GM18858 (cell line): Measurements from ENCODE around the gene ADAMTS6.

ENCODE experiments used
- ATAC-seq: cut with Tn5 transposase; IDR thresholded peaks from one replicate; pipeline ENCODE4 v1.9.1; 2021; ENCODE audit not compliant: unreplicated experiment

Gene ADAMTS6

DNA sequence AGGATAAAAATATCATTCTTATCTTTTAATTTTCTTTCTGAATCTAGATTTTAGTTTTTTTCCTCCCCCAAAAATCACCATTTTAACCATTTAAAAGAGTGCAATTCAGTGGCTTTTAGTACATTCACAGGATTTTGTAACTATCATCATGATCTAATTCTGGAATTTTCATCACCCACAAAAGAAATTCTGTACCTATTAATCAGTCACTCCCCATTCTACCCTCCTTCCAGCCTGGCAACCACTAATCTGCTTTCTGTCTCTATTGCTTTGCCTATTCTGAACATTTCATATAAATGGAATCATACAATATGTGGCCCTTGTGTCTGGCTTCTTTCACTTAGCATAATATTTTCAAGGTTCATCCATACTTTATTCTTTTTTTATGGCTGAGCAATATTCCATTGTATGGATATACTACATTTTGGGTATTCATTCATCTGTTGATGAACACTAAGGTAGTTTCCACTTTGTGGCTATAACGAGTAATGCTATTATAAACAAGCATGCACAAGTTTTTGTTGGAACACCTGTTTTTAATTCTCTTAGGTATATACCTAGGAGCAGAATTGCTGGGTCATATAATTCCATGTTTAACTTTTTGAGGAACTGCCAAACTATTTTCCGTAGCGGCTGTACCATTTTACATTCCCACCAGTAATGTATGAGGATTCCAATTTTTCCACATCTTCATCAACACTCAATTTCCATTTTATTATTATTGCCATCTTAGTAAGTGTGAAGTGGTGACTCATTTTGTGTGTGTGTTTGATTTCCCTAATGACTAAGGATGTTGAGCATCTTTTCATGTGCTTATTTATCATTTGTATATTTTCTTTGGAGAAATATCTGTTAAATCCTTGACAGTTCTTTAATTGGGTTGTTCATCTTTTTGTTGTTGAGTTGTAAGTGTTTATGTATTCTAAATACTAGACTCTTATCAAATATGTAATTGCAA, 372.7 kb downstream of the ADAMTS6 start:
- no peak for ATAC-seq

DNA sequence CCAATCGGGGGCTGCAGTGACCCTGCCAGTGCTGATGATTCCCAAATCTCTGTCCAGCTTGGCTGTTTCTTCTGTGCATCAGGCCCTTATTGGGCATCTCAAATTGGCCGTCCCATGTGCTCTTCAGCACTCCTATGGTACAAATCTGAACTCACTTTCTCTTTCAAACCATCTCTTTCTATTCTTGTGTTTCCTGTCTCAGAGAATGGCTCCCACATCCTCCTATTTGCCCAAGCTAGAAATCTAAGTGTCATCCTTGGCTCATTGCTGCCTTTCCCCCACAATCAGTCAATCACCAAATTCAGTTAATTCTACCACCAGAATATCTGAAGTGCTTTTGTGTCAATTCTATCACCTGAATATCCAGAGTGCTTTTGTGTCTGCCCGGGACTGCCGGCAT, 376.4 kb downstream of the ADAMTS6 start:
- ATAC-seq, result peak; percentile 37

DNA sequence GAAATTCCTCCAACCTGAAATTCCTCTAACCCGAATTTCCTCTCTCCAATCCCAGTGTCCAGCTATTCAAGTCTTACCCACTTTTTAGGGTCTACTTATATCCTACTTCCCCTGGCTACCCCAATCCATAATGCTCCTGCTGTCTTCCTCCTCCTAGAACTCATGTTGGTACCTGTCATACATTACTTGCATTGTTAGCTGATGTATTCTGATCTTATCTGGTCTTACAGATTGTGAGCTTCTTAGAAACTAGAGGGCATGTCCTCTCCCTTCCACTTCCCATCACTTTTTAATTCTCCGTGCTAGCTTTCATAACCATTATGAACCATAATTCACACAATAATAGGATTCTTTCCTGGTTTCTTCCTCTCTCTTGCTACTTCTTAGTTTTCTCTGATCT, 376.9 kb downstream of the ADAMTS6 start:
- ATAC-seq, result no peak

DNA sequence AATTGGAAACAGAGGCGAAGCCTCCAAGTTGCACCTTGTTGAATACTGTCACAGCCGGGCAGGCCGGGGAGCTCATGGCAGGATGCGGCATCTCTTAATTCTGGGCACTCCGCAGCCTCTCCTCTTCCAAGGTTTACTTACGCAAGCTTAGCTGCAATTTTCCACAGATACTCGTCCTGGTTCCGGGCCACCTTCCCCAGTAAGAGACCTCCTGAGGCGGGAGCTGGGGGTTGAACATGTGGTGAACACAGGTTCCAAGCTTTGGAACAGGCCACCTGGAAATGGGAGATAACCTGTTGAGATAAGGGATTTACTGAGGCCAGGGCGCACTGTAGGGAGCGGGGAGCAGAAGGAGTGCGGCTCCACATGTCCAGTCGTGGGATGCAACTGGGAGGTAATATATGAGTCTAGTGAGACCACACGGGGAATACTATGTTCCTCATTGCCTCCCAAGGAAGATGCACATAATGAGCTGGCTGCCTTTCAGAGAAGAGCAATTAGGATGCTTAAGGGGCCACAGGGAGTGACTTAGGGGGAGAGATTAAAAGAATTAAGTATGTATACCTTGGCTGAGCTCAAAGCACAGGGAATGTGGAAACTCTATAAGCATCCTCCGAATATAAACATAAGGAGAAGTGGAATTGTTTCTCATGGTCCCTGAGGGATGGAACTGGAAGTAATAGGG, 377.8 kb downstream of the ADAMTS6 start:
- ATAC-seq, result no peak

DNA sequence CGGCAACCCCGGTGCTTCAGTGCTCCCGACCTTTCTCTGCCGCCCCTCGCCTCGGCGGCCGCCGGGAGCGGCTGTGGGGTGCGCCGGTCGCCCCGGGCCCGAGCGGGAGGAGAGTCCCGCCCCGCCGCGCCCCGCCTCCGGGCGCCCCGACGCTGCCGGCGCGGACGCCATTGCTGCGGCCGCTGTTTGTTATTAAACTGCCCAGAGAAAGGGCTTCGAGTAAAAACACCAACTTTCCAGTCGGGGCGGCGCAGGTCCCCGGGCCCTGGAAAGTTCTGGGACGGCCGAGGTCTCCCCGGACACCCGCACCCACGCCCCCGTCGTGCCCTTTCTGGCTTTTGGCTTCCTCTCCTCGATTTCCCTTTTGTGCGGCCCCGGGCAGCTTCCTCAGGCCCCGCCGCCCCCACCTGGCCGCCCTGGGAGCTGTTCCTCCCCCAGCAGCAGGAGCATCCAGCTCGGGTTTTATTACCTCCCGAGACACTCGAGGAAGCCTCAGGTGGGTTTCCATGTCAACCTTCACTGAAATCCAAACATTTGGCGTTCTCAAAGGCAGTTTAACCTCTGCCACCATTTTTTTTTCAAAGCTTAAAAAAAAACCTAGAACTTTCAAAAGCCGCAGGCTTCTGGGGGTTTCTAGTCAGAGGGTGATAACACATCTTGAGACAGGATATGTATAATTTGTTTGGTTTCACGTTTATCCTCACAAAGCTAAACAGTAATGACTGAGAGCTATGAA, 378.6 kb downstream of the ADAMTS6 start:
- peak; percentile 51 for ATAC-seq

DNA sequence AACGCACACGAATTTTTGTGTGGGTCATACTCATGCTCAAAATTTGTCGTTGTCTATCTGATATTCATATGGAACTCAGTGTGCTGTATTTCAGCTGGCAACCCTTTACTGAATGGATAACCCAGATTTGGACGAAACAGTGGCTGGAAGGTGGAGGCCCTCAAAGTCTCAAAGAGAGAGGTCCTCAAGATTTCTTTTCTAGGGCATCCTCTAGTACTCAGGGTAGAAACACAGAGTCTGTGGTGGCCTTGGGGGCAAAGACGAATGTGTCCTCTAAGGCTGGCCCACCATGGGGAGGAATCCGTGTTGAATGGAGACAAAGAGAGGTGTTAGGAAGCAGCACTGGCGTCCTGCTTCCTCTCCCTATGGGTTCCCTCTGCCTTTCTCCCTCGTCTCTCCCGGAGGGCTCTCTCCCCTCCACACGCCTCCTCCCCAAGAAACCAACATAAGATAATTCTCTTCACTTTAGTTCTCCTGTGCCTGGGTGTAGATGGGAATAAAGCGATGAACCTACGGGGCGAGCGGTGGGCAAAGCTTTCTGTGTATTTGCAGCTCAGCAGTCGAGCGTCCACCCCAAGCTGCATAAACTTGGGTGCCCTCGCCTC, 379.2 kb downstream of the ADAMTS6 start:
- ATAC-seq, result no peak

DNA sequence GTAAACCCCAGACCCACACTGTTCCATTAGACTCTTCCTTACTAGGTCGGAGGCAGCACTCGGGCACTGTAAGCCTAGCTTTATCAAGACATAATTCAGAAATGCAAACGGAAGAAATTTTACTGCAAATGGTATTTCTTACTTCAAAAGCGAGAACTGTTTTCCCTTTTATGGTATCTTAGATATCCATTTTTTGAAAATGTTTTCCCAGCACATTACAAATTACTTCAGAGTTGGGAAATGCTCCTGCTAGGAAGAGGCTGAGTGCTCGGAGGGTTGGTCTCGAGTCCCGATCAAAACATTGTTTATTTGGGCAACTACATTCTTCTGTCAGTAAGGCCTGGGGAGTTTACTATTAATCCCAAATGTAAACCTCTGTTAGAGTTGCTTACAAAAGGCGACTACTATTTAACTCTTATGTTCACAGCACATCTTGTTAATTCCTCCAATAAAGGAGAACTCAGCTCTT, 380.1 kb downstream of the ADAMTS6 start:
- no peak for ATAC-seq

DNA sequence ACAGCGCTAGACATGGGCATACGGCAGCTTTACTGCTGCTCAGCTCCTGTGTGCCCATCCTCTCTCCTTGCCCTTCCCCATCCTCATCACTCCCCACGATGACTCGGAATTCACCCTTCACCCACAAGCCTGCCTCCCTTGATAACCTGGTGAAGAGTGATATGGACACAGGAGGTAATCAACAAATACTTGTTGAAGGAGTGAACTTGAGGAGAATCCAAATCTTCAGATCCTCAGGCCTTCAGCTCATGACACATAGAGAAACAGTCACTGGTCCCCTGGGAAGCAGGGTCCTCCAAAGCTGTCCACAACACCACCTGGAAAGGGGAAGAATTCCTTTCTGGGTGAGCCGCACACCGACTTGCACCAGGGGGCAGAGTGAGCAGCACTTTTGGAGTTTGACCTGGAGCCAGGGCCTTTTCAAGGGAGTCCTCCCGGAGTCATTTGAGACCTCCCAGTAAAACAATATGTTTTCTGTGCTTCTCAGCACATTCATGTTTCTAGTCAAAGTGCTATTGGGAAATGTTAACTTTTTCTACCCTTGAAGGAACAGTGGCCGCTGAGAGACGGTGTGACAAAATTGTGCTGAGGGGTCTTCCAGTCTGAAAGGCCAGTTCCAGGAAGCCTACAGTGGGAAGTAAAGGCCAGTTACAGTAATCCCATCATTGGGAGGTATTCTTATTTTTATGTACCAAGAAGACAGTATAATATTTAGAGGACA, 380.6 kb downstream of the ADAMTS6 start:
- no peak for ATAC-seq
